Vagina (tissue), 2 donors: Measurements from ENCODE around the gene NPSR1.

Source experiments
- POLR2A ChIP-seq, 2 donors: fragments of 450-650 bp; IDR thresholded peaks; one replicate each; pipeline ENCODE4 v1.6.1; 2017; ENCODE audit warnings: antibody characterized with exemption in 2 of 2, mild to moderate bottlenecking in 2 of 2, moderate library complexity in 2 of 2
- TF ChIP-seq, protein P1 (sequence below), 3 experiments: fragments of 450-650 bp in 2 of 3; fragments of 200-600 bp in 1 of 3; sonication (generic) in 1 of 3; IDR thresholded peaks; one replicate each; pipeline ENCODE4 v1.5.1; 2017 to 2019; ENCODE audit warnings: antibody characterized with exemption in 3 of 3, mild to moderate bottlenecking in 2 of 3, moderate library complexity in 2 of 3

DNA sequence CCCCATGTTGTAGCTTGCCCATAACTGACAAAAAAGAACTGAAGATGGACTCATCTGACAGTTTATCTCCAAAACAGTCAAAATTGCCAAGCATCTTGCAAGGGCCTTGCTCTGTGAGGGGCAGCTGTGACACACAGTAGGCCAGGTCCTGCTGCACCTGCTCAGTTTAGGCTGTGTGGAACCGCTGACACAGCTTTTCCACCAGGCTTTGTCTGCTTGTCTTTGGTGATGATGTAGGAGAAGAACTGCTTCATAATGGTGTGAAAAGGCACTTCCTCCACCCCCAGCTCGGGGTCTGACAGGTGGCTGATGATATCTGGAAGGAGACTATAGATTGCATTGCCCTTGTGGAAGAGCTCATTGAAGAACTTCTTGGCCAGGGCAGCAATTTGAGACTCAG, 92.6 kb downstream of the NPSR1 start:
- TF ChIP-seq, protein P1, sequence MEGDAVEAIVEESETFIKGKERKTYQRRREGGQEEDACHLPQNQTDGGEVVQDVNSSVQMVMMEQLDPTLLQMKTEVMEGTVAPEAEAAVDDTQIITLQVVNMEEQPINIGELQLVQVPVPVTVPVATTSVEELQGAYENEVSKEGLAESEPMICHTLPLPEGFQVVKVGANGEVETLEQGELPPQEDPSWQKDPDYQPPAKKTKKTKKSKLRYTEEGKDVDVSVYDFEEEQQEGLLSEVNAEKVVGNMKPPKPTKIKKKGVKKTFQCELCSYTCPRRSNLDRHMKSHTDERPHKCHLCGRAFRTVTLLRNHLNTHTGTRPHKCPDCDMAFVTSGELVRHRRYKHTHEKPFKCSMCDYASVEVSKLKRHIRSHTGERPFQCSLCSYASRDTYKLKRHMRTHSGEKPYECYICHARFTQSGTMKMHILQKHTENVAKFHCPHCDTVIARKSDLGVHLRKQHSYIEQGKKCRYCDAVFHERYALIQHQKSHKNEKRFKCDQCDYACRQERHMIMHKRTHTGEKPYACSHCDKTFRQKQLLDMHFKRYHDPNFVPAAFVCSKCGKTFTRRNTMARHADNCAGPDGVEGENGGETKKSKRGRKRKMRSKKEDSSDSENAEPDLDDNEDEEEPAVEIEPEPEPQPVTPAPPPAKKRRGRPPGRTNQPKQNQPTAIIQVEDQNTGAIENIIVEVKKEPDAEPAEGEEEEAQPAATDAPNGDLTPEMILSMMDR (IDR thresholded peaks at IDR 0.05) = no peak
- no peak for TF ChIP-seq POLR2A (IDR thresholded peaks at IDR 0.05)
